Measurements from ENCODE around the gene PLEKHG5.

Gene PLEKHG5

DNA sequence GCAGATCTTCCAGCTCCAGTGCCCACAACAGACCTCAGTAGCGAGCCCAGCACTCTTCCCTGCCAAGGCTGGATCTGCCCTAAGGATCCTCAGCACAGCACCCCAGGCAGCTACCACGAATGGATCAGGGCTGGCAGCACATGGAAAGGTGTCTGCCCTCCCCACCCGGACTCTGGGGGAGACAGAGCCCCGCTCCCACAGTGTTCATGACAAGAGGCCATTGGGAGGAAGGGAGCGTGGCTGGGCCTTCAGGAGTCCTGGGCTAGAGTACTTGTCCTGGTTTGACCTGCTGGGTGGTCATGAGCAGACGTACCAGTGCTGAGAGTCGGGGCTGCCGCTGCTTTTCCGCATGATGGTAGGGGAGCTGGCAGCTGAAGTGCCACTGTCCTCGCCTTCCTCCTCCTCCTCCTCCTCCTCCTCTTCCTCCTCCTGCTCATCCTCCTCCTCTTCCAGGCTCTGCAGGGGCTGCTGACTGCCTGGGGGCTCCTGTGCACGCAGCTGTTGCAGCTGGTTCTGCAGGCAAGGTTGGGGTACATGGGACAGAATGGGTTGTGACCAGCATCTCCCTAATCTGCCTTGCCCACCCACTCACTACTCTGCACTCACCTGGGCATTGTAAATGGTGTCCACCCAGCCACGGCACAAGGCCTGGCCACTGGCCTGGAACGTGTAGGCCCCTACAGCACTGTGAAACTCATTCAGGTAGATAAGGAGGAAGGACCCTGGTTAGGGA, 22.6 kb downstream of the PLEKHG5 start:
- Histone ChIP-seq H3K4me1 (ENCODE audit: control insufficient read depth, insufficient read depth, low read length) (peaks cover 20% of the 10 kb centered on the region), H3K9ac (ENCODE audit: low read length) (no peak overlapping the region), H3K27me3 (ENCODE audit: control insufficient read depth, insufficient read depth, low read length) (peaks cover 11% of the 10 kb centered on the region), H3K9me3 (ENCODE audit: control insufficient read depth, low read length) (no peaks in the 10 kb centered on the region), H3K36me3 (ENCODE audit: control insufficient read depth, insufficient read depth, low read length) (no peaks in the 10 kb centered on the region), H3K4me3 (ENCODE audit: low read length) (no peak overlapping the region)

DNA sequence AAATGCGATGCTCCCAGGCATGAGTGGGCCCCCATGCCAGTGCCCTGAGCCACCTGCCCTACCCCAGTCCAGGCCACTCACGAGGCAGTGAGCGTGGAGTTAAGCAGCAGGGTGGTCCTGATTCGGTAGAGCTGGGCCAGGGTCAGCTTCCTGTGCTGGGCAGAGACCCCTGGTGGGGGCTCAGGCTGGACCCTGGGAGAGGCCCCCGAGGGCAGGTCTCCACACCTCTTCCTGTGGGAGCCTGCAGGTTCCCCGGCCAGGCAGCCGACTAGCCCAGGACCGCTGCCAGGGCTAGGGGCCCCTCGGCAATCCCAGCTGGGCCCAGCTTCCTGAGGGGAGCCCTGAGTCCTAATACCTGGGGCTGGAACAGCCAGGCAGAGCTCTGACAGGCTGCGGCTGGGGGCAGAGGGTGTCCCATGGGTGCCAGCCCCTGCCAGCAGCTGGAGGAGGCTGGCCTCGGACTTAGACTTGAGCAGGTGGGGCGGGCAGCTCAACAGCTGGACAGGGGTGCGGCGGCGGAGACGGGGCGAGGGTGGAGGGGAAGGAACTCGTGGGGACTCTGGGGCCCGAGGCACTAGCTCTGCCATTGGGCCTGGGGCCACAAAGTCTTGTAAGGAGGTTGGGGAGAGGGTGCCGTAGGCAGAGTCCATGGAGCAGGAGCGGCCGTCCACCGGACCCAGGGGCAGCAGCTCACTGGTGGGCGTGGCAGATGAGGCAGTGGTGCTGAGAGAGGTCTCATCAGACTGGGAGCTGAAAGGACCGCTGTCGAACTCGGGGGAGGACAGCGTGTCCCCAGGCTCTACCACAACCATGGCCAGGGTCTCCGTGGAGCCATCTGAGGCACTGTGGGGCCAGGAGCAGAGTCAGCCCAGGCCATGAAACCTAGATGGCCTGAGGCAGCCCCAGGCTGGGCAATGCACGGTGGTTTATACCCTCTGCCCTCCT, 23.5 kb downstream of the PLEKHG5 start:
- H3K36me3 ChIP-seq (ENCODE audit: control insufficient read depth, insufficient read depth, low read length) = no peaks in the 10 kb centered on the region
- H3K27me3 ChIP-seq (ENCODE audit: control insufficient read depth, insufficient read depth, low read length) = peaks cover 11% of the 10 kb centered on the region
- H3K4me1 ChIP-seq (ENCODE audit: control insufficient read depth, insufficient read depth, low read length) = peaks cover 19% of the 10 kb centered on the region

DNA sequence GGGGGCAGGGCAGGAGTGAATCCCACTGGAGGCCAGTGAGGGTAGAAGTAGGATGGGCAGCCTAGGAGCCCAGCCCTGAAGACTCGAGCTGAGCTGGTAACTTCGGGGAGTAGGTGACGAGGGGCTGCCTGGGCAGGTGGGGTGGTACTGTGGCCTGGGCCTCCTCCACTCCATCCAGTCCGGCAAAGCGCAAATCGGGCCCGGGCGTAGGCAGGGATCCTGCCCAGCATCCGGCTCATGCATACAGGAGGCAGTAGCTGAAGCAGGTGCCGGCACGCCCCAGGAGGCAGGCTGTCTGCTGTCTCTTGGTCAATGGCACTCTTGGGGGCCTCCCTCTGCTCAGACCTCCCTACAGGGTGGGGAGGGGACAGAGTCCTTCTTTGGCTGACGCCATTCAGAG, 24.2 kb downstream of the PLEKHG5 start:
- H3K9ac ChIP-seq (ENCODE audit: low read length) = no peak overlapping the region
- peaks cover 11% of the 10 kb centered on the region for H3K4me1 ChIP-seq (ENCODE audit: control insufficient read depth, insufficient read depth, low read length)
- no peak overlapping the region for H3K4me3 ChIP-seq (ENCODE audit: low read length)
- H3K27me3 ChIP-seq (ENCODE audit: control insufficient read depth, insufficient read depth, low read length) = peaks cover 11% of the 10 kb centered on the region
- no peaks in the 10 kb centered on the region for H3K36me3 ChIP-seq (ENCODE audit: control insufficient read depth, insufficient read depth, low read length)
- no peaks in the 10 kb centered on the region for H3K9me3 ChIP-seq (ENCODE audit: control insufficient read depth, low read length)

More for the DNA sequence above, 23.5 kb downstream of the PLEKHG5 start:
- Histone ChIP-seq H3K9me3 (ENCODE audit: control insufficient read depth, low read length) (no peaks in the 10 kb centered on the region), H3K9ac (ENCODE audit: low read length) (no peak overlapping the region), H3K4me3 (ENCODE audit: low read length) (no peak overlapping the region)

DNA sequence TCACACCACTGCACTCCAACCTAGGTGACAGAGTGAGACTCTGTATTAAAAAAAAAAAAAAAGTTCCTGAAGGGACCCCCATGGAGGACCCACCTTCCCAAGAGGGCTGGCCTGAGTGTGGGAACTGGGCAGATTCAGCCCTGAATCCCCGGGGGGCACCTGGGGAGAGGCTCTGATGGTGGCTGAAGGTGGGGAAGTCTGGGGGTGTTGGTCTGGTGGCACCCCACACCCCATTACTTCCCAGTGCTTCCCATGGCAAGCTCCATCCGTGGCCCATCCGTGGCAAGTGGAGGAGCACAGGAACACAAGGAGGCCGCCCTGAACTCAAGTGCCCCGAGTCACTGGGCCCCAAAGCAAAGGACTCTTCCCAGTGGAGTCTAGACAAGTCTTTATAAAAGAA, 24.7 kb downstream of the PLEKHG5 start:
- no peak overlapping the region for H3K4me3 ChIP-seq (ENCODE audit: low read length)
- no peak overlapping the region for H3K9ac ChIP-seq (ENCODE audit: low read length)
- H3K4me1 ChIP-seq (ENCODE audit: control insufficient read depth, insufficient read depth, low read length) = peaks cover 6% of the 10 kb centered on the region
- peaks cover 14% of the 10 kb centered on the region for H3K27me3 ChIP-seq (ENCODE audit: control insufficient read depth, insufficient read depth, low read length)
- H3K36me3 ChIP-seq (ENCODE audit: control insufficient read depth, insufficient read depth, low read length) = no peaks in the 10 kb centered on the region
- H3K9me3 ChIP-seq (ENCODE audit: control insufficient read depth, low read length) = no peaks in the 10 kb centered on the region

DNA sequence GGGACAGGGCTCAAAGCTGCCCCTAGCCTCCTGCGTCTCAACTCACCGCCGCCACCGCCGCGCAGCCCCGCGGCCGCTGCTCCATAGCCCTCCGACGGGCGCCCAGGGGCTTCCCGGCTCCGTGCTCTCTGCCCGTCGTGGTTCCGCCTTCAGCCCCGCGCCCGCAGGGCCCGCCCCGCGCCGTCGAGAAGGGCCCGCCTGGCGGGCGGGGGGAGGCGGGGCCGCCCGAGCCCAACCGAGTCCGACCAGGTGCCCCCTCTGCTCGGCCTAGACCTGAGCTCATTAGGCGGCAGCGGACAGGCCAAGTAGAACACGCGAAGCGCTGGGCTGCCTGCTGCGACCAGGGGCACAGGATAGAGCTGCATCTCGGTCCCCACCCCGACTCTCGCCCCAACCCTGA, 25.4 kb downstream of the PLEKHG5 start, which contains the start of gene TNFRSF25:
Gene TNFRSF25, minus strand, starts transcription at position 151 of the 400 bp plus-strand sequence. Its CDS starts 66 bp downstream, at position 85.
- H3K9ac ChIP-seq (ENCODE audit: low read length) = no peak within 1 kb of the TSS
- H3K27me3 ChIP-seq (ENCODE audit: control insufficient read depth, insufficient read depth, low read length) = peaks cover 17% of the 10 kb centered on the region
- peaks cover 7% of the 10 kb centered on the region for H3K4me1 ChIP-seq (ENCODE audit: control insufficient read depth, insufficient read depth, low read length)
- H3K9me3 ChIP-seq (ENCODE audit: control insufficient read depth, low read length) = no peaks in the 10 kb centered on the region
- H3K4me3 ChIP-seq (ENCODE audit: low read length) = no peak within 1 kb of the TSS
- no peaks in the 10 kb centered on the region for H3K36me3 ChIP-seq (ENCODE audit: control insufficient read depth, insufficient read depth, low read length)

DNA sequence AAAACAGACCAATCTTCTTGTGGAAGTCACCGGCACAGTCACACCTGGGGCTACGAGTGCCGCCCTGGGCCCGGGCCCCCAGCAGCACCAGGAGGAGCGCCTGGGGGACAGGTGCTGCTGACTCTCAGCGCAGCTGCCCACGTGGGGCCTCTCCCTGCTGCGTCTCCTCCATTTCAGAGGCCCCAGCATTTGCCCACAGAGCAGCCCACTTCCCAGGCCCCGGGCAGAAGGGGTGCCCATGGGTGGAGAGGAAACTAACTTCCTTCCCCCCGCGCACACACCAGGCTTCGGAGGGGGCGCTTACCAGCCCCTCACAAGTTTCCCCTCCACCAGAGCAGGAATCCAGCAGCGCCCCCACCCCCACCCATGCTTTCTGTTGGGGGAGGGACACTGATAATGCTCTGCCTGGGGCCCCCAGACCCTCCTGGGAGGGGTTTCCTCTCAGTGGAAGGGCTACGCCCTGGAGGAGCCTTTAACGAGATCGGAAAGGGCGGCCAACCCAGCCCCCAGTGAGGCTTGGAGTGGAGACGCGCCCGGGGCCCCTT, 25.9 kb downstream of the PLEKHG5 start:
- H3K4me3 ChIP-seq (ENCODE audit: low read length) = no peak overlapping the region

DNA sequence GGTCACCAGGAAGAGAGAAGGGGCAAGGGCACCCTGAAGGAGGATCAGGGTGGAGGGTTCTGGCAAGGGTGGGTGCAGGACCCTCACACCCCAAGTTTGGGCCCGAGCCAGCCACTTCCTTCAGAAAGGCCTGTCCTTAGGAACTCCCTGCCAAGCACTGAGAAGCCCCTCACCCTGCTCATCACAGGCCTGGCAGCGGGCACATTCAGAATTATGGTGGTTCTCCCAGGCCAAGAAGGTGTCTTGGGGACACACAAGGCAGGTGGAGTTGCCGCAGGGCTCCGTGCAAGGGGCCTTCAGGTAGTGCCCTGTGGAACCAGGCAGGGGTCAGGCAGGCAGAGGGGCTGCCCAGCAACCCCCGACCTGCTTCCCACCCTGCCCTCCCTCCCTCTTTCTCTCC, 26.6 kb downstream of the PLEKHG5 start:
- no peak overlapping the region for H3K9ac ChIP-seq (ENCODE audit: low read length)

More for the DNA sequence above, 25.9 kb downstream of the PLEKHG5 start:
- Histone ChIP-seq H3K4me1 (ENCODE audit: control insufficient read depth, insufficient read depth, low read length) (peaks cover 10% of the 10 kb centered on the region), H3K36me3 (ENCODE audit: control insufficient read depth, insufficient read depth, low read length) (no peaks in the 10 kb centered on the region), H3K9ac (ENCODE audit: low read length) (no peak overlapping the region), H3K27me3 (ENCODE audit: control insufficient read depth, insufficient read depth, low read length) (peaks cover 21% of the 10 kb centered on the region), H3K9me3 (ENCODE audit: control insufficient read depth, low read length) (no peaks in the 10 kb centered on the region)

DNA sequence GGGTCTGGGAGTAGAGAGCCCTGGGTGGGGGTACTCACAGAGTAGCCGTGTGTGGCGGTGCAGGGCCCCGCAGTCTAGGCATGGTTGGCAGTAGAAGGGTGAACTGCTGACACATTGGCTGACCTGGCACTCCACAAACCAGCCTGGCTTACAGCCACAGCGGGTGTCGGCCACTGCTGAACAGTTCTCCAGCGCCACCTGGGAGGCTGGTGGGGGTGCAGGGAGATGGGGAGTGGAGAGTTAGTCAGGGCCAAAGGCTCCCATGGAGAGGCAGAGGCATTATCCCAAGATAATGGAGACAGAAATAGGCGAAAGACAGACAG, 27.0 kb downstream of the PLEKHG5 start:
- H3K9ac ChIP-seq (ENCODE audit: low read length) = no peak overlapping the region
- H3K36me3 ChIP-seq (ENCODE audit: control insufficient read depth, insufficient read depth, low read length) = no peaks in the 10 kb centered on the region
- H3K9me3 ChIP-seq (ENCODE audit: control insufficient read depth, low read length) = no peaks in the 10 kb centered on the region
- peaks cover 10% of the 10 kb centered on the region for H3K4me1 ChIP-seq (ENCODE audit: control insufficient read depth, insufficient read depth, low read length)
- H3K27me3 ChIP-seq (ENCODE audit: control insufficient read depth, insufficient read depth, low read length) = peaks cover 32% of the 10 kb centered on the region
- no peak overlapping the region for H3K4me3 ChIP-seq (ENCODE audit: low read length)

More for the DNA sequence above, 26.6 kb downstream of the PLEKHG5 start:
- H3K27me3 ChIP-seq (ENCODE audit: control insufficient read depth, insufficient read depth, low read length) = peaks cover 28% of the 10 kb centered on the region
- H3K9me3 ChIP-seq (ENCODE audit: control insufficient read depth, low read length) = no peaks in the 10 kb centered on the region
- H3K36me3 ChIP-seq (ENCODE audit: control insufficient read depth, insufficient read depth, low read length) = no peaks in the 10 kb centered on the region
- H3K4me3 ChIP-seq (ENCODE audit: low read length) = no peak overlapping the region
- H3K4me1 ChIP-seq (ENCODE audit: control insufficient read depth, insufficient read depth, low read length) = peaks cover 10% of the 10 kb centered on the region

DNA sequence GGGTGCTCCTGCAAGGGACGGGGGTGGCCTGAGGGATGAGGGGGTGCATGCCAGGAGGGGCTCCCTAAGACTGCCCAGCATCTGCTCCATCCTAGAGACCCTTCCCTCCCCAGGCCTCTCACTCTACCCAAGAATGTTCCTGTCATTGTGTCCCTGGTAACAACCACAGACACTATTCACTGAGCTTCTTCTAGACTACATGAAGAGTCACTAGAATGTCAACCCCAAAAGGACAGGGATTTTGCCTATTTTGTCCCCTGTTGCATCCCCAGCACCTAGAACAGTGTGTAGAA, 28.4 kb downstream of the PLEKHG5 start:
- H3K27me3 ChIP-seq (ENCODE audit: control insufficient read depth, insufficient read depth, low read length) = peaks cover 35% of the 10 kb centered on the region
- no peaks in the 10 kb centered on the region for H3K9me3 ChIP-seq (ENCODE audit: control insufficient read depth, low read length)
- H3K36me3 ChIP-seq (ENCODE audit: control insufficient read depth, insufficient read depth, low read length) = no peaks in the 10 kb centered on the region
- no peak overlapping the region for H3K9ac ChIP-seq (ENCODE audit: low read length)
- H3K4me1 ChIP-seq (ENCODE audit: control insufficient read depth, insufficient read depth, low read length) = peaks cover 10% of the 10 kb centered on the region
- H3K4me3 ChIP-seq (ENCODE audit: low read length) = no peak overlapping the region

DNA sequence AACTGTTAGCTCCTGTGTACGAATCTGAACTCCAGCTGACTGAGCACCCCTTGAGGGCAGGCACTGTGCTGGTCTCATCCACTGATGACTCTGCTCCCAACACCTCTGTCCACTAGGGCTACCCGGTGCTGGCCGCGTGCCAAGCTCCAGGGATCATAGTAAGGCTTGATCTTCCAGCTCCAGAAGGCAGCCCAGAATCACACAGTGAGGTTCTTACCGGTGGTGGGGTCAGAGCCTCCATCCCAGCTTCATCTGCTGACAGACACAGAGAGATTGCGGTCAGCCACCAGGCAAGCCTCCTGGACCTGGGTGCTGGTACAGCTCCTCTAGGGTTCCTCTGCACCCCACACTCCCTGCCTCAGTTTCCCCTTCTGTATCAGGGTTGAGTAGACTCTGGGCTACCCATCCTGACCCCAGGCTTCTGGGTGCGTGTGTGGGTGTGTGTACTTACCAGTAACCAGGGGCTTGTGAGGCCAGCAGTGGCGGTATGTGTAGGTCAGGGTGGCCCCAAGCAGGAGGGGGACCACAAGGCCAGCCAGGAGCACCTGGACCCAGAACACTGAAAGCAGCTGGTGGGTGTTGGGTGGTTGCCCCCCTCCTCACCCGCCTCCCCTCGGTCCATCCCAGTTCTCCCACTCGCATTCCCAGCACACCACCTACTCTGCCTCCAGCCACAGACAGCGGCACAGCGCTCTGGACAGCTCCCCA, 28.9 kb downstream of the PLEKHG5 start:
- Histone ChIP-seq H3K4me1 (ENCODE audit: control insufficient read depth, insufficient read depth, low read length) (peaks cover 10% of the 10 kb centered on the region), H3K9me3 (ENCODE audit: control insufficient read depth, low read length) (no peaks in the 10 kb centered on the region), H3K9ac (ENCODE audit: low read length) (no peak overlapping the region), H3K36me3 (ENCODE audit: control insufficient read depth, insufficient read depth, low read length) (no peaks in the 10 kb centered on the region), H3K4me3 (ENCODE audit: low read length) (no peak overlapping the region), H3K27me3 (ENCODE audit: control insufficient read depth, insufficient read depth, low read length) (peaks cover 35% of the 10 kb centered on the region)

DNA sequence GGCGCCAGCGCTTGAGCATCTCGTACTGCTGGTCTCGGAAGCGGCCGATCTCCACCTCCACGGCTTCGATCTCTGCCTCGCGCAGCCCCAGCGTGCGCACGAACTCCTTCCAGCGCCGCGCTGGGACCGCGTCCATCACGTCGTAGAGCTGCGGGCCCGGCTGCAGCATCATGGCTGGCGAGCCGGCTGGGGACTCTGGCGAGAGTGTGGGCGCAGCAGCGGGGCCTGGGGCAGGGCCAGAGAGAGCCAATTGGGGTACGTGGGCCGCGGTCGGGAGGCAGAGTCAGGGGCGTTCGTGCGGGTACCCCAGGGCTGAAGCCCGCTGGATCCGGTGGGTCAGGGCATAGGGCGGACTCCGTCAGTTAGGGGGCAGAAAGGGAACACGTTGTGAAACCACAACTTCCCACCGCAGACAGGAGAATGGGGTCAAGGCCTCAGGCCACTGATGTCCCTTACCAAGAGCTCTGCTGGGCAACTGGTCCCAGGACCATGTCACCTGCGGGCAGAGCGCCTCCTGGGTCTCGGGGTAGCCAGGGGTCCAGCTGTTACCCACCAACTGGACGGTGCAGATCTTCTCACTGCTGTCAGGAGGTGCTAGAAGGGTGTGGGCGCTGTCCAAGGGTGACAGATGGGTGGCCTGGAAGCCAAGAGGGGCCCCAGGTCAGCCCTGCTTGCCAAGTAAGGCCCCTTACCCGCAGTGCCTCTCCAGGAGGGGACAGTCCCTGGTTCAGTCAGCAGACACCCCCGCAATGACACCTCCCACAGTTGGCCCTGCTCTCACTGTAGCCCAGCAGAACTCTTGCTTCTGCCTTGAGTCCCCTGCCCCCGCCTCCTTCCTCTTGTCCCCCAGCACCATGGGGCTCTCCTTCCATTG, 29.7 kb downstream of the PLEKHG5 start:
- H3K4me1 ChIP-seq (ENCODE audit: control insufficient read depth, insufficient read depth, low read length) = peaks cover 10% of the 10 kb centered on the region
- H3K9ac ChIP-seq (ENCODE audit: low read length) = no peak overlapping the region
- peaks cover 33% of the 10 kb centered on the region for H3K27me3 ChIP-seq (ENCODE audit: control insufficient read depth, insufficient read depth, low read length)
- no peak overlapping the region for H3K4me3 ChIP-seq (ENCODE audit: low read length)
- no peaks in the 10 kb centered on the region for H3K9me3 ChIP-seq (ENCODE audit: control insufficient read depth, low read length)
- H3K36me3 ChIP-seq (ENCODE audit: control insufficient read depth, insufficient read depth, low read length) = no peaks in the 10 kb centered on the region
